OCI-LY1 (cell line): Measurements from ENCODE around the gene LTBP1.

Experiments
- EZH2 ChIP-seq: fragments of 200-600 bp; sonication (generic), shearing (Covaris generic); IDR thresholded peaks from 2 replicates; pipeline ENCODE4 v1.8.0; 2017; ENCODE audit warnings: borderline replicate concordance, mixed run types, mild to moderate bottlenecking, antibody characterized with exemption, low read length, moderate library complexity, mixed read lengths
- TF ChIP-seq, protein P1 (sequence below): fragments of 200-600 bp; sonication (generic), shearing (Covaris generic); IDR thresholded peaks from 2 replicates; pipeline ENCODE4 v1.5.1; 2017; ENCODE audit warnings: mild to moderate bottlenecking, antibody characterized with exemption, low read length, moderate library complexity, mixed read lengths

DNA sequence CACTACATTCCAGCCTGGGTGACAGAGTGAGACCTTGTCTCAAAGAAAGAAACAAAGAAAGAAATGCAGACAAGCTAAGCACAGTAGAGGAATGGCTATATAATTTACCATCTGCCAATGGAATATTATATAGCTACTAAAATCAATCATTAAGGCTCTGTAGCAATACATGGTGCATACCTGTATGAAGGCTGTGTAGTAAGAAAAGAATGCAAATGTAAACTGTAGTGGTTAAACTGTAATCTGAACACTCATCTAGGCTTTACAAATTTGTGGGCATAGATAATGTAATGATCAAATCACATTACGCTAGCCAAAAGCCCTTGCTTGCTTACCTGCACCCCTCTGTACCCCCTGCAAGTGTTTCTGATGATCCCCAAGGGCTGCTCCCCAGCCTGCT lies 230.9 kb downstream of the LTBP1 start:
- TF ChIP-seq, protein P1, sequence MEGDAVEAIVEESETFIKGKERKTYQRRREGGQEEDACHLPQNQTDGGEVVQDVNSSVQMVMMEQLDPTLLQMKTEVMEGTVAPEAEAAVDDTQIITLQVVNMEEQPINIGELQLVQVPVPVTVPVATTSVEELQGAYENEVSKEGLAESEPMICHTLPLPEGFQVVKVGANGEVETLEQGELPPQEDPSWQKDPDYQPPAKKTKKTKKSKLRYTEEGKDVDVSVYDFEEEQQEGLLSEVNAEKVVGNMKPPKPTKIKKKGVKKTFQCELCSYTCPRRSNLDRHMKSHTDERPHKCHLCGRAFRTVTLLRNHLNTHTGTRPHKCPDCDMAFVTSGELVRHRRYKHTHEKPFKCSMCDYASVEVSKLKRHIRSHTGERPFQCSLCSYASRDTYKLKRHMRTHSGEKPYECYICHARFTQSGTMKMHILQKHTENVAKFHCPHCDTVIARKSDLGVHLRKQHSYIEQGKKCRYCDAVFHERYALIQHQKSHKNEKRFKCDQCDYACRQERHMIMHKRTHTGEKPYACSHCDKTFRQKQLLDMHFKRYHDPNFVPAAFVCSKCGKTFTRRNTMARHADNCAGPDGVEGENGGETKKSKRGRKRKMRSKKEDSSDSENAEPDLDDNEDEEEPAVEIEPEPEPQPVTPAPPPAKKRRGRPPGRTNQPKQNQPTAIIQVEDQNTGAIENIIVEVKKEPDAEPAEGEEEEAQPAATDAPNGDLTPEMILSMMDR: no peak
- TF ChIP-seq EZH2: no peak
